ENCODE data around the gene OGDH. TPM values are rescaled to one million over a fixed set of nuclear protein-coding genes. Genes with fewer than 3 reads are reported as not detected.

Gene OGDH
- polyA plus RNA-seq, 3 donors = 41.0 to 74.1 (median 49.9) TPM

DNA sequence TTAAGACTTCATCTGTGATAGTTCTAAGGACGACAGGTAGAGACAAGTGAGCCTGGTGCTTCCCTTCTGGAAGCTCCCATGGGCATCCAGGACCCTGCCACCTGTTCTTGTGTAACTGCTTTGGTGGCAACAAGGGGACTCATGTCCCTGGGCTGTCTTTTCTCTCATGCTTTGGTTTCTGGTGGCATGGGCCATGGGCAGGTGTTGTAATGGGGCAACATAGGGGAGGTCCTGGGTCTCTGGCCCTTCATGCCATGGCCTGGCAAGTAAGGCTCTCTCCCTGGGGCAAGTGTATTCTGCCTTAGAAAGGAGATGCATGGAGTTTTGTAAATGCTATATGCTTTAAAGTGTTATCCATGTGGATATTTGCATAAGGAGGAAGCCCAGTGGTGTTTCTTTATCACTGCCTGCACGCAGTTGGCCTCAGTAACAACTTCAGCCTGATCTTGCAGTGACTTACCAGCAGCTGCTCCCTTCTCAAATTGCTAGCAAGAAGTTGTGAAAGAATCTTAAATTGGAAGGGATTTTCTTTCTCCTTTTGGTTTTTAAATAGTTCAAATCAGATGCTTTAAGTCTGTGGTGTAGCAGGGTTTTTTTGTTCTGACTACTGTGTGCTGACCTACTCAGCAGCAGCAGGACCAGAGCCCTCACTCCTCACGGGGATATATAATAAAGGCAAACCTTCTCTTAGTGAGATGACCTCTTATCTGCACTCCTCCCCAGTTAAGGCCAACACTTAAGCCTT lies 39.9 kb downstream of the OGDH start:
- H3K36me3 ChIP-seq (replicated peaks in 1 of 2; ENCODE audit: control insufficient read depth in 1 of 2, insufficient read depth in 2 of 2, low read length in 2 of 2) = peaks cover 54 to 79% of the 10 kb centered on the region in 2 donors
- H3K9me3 Mint-ChIP-seq = no peaks in the 10 kb centered on the region
- TF ChIP-seq, protein P1, sequence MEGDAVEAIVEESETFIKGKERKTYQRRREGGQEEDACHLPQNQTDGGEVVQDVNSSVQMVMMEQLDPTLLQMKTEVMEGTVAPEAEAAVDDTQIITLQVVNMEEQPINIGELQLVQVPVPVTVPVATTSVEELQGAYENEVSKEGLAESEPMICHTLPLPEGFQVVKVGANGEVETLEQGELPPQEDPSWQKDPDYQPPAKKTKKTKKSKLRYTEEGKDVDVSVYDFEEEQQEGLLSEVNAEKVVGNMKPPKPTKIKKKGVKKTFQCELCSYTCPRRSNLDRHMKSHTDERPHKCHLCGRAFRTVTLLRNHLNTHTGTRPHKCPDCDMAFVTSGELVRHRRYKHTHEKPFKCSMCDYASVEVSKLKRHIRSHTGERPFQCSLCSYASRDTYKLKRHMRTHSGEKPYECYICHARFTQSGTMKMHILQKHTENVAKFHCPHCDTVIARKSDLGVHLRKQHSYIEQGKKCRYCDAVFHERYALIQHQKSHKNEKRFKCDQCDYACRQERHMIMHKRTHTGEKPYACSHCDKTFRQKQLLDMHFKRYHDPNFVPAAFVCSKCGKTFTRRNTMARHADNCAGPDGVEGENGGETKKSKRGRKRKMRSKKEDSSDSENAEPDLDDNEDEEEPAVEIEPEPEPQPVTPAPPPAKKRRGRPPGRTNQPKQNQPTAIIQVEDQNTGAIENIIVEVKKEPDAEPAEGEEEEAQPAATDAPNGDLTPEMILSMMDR (IDR thresholded peaks at IDR 0.05) = no peak

DNA sequence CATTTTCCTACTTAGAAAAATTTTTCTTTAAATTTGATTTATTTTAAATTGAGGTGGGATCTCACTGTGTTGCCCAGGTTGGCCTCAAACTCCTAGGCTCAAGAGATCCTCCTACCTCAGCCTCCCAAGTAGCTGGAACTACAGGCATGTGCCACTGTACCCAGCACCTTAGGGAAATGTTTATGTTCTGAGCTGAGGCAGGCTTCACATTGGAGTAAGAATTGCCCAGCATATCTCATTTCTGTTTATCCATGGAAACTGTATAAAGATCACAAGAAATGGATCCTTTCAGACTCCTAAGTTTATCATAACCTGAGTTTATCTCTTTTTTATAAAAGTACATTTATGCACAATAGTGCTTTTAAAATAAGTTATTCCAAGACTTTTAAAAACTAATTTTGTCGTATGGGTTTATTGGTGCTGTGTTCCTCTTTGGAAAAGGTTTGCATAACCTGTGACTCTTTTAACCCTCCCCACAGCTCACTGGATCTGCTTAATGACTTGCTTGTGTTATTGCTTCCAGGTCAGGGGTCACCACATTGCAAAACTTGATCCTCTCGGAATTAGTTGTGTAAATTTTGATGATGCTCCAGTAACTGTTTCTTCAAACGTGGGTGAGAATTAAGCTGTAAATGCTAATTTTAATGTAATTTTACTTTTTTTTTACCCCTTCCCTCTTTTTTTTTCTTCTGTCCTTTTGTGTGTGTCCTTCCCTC lies 40.7 kb downstream of the OGDH start:
- WGBS (ENCODE audit: insufficient coverage) = no CpG with 5 or more reads among the region's 3 CpGs
- H2AFZ ChIP-seq (ENCODE audit: insufficient read depth, low read depth, low read length, poor library complexity, severe bottlenecking) = no peak overlapping the region
- TF ChIP-seq, protein P1 (IDR thresholded peaks at IDR 0.05) = no peak
- Mint-ChIP-seq H3K4me1 (peaks cover 9% of the 10 kb centered on the region), H3K4me3 (no peak overlapping the region), H3K27ac (peak overlapping the region in 6 of 7 donors; percentile 17 to 84 (median 70)), H3K27me3 (ENCODE audit: low read depth in 3 of 3) (no peaks in the 10 kb centered on the region), H3K9me3 (no peaks in the 10 kb centered on the region), H3K36me3 (peaks cover 64 to 83% of the 10 kb centered on the region in 2 donors)
- H3K4me3 ChIP-seq (replicated peaks in 1 of 3; ENCODE audit: low read depth in 2 of 3, low read length in 3 of 3) = no peak overlapping the region
- no peaks in the 10 kb centered on the region for H4K20me1 ChIP-seq (ENCODE audit: insufficient read depth, low read length)
- peaks cover 56 to 76% of the 10 kb centered on the region in 2 donors for H3K36me3 ChIP-seq (replicated peaks in 1 of 2; ENCODE audit: control insufficient read depth in 1 of 2, insufficient read depth in 2 of 2, low read length in 2 of 2)
- H3K4me1 ChIP-seq (ENCODE audit: control insufficient read depth in 1 of 2, insufficient read depth in 2 of 2, low read length in 2 of 2) = no peaks in the 10 kb centered on the region
- H3K79me2 ChIP-seq (ENCODE audit: insufficient read depth, low read length) = peaks cover 2% of the 10 kb centered on the region
- intact Hi-C loops (cut with micrococcal nuclease) = loop anchor here in 1 of 2 donors (5.0 kb wide), 1 partner anchor 45 kb away; no protein-coding TSS in a partner anchor
- no peak overlapping the region for H3K9ac ChIP-seq (ENCODE audit: insufficient read depth, low read length, poor library complexity, severe bottlenecking)
- no peaks in the 10 kb centered on the region for H3K9me3 ChIP-seq (replicated peaks in 1 of 2; ENCODE audit: control insufficient read depth in 1 of 2, insufficient read depth in 1 of 2, low read length in 2 of 2)
- no peak for DNase-seq
- no peak overlapping the region for H3K4me2 ChIP-seq (replicated peaks; ENCODE audit: extremely low read depth, low read length, poor library complexity, severe bottlenecking)
- no peaks in the 10 kb centered on the region for H3K27me3 ChIP-seq (ENCODE audit: control insufficient read depth in 2 of 2, insufficient read depth in 2 of 2, low read length in 2 of 2)
- H3K27ac ChIP-seq (ENCODE audit: low read depth in 1 of 2, low read length in 2 of 2) = peak overlapping the region in 1 of 2 donors; percentile 67

More for the DNA sequence above, 39.9 kb downstream of the OGDH start:
- intact Hi-C loops (cut with micrococcal nuclease) = loop anchor here in 1 of 2 donors (5.0 kb wide), 1 partner anchor 44 kb away; no protein-coding TSS in a partner anchor
- no peaks in the 10 kb centered on the region for H3K27me3 Mint-ChIP-seq (ENCODE audit: low read depth in 3 of 3)
- Histone ChIP-seq H3K4me2 (replicated peaks; ENCODE audit: extremely low read depth, low read length, poor library complexity, severe bottlenecking) (no peak overlapping the region), H3K9me3 (replicated peaks in 1 of 2; ENCODE audit: control insufficient read depth in 1 of 2, insufficient read depth in 1 of 2, low read length in 2 of 2) (no peaks in the 10 kb centered on the region), H4K20me1 (ENCODE audit: insufficient read depth, low read length) (no peaks in the 10 kb centered on the region), H3K27me3 (ENCODE audit: control insufficient read depth in 2 of 2, insufficient read depth in 2 of 2, low read length in 2 of 2) (no peaks in the 10 kb centered on the region), H3K79me2 (ENCODE audit: insufficient read depth, low read length) (peaks cover 9% of the 10 kb centered on the region), H3K4me1 (ENCODE audit: control insufficient read depth in 1 of 2, insufficient read depth in 2 of 2, low read length in 2 of 2) (no peaks in the 10 kb centered on the region), H2AFZ (ENCODE audit: insufficient read depth, low read depth, low read length, poor library complexity, severe bottlenecking) (no peak overlapping the region), H3K4me3 (replicated peaks in 1 of 3; ENCODE audit: low read depth in 2 of 3, low read length in 3 of 3) (no peak overlapping the region), H3K9ac (ENCODE audit: insufficient read depth, low read length, poor library complexity, severe bottlenecking) (no peak overlapping the region), H3K27ac (ENCODE audit: low read depth in 1 of 2, low read length in 2 of 2) (peak overlapping the region in 1 of 2 donors; percentile 67)
- H3K4me3 Mint-ChIP-seq = no peak overlapping the region
- peaks cover 66 to 85% of the 10 kb centered on the region in 2 donors for H3K36me3 Mint-ChIP-seq
- peak overlapping the region in 6 of 7 donors; percentile 65 to 84 (median 76) for H3K27ac Mint-ChIP-seq
- DNase-seq = no peak
- WGBS (ENCODE audit: insufficient coverage) = 85% methylated on average over 1 of the region's 3 CpGs
- peaks cover 9% of the 10 kb centered on the region for H3K4me1 Mint-ChIP-seq

Measured in CD14-positive monocyte (primary cell).